Measurements from ENCODE around the gene DNAL1. TPM values are rescaled to one million over a fixed set of nuclear protein-coding genes. Genes with fewer than 3 reads are reported as not detected.

The DNAL1 gene
- total and polyA plus RNA-seq, 10 of the 15 experiments (the other 5 are each of a cell fraction or from before 2014, with no cell fraction given), result 2.4 to 18.2 (median 7.4) TPM

- TF ChIP-seq ZNF274 (IDR thresholded peaks at IDR 0.05; ENCODE audit: insufficient read depth, insufficient read length), result no peak
- TF ChIP-seq LARP7 (IDR thresholded peaks at IDR 0.05), result no peak
- peak; percentile 99 for TF ChIP-seq RUNX3 (IDR thresholded peaks at IDR 0.05; ENCODE audit: low read length)
- TF ChIP-seq IKZF2 (IDR thresholded peaks at IDR 0.05), result peak; percentile 89 to 95
- TF ChIP-seq PAX5 (IDR thresholded peaks at IDR 0.05; ENCODE audit: borderline replicate concordance, low read depth, low read length), result peak; percentile 85
- no peak for TF ChIP-seq IRF5 (IDR thresholded peaks at IDR 0.05; ENCODE audit: borderline replicate concordance)
- no peak for TF ChIP-seq RFX5 (IDR thresholded peaks at IDR 0.05; ENCODE audit: low read depth, low read length)
- no peak for TF ChIP-seq POLR2AphosphoS5 (IDR thresholded peaks at IDR 0.05; ENCODE audit: low read length)
- no peak for TF ChIP-seq SREBF2 (IDR thresholded peaks at IDR 0.05; ENCODE audit: low read length)
- TF ChIP-seq MYC (IDR thresholded peaks at IDR 0.05; ENCODE audit: insufficient read depth, insufficient read length, insufficient replicate concordance, low read length, severe bottlenecking), result no peak
- TF ChIP-seq HDAC6 (IDR thresholded peaks at IDR 0.05; ENCODE audit: unreplicated experiment), result no peak
- peak in 1 of 2 experiments; percentile 62; a peak in 1 of 4 replicates for TF ChIP-seq CEBPB (IDR thresholded peaks at IDR 0.05; ENCODE audit: borderline replicate concordance in 1 of 2, low read depth in 2 of 2, low read length in 2 of 2)
- TF ChIP-seq JUNB (IDR thresholded peaks at IDR 0.05), result peak; percentile 99
- no peak for TF ChIP-seq SMAD5 (IDR thresholded peaks at IDR 0.05; ENCODE audit: low read depth)
- no peak for TF ChIP-seq RCOR1 (conservative IDR thresholded peaks at IDR 0.05; ENCODE audit: low read depth, low read length)
- TF ChIP-seq MEF2A (IDR thresholded peaks at IDR 0.05; ENCODE audit: insufficient read depth, low read depth, low read length), result peak; percentile 82
- TF ChIP-seq ZNF384 (IDR thresholded peaks at IDR 0.05; ENCODE audit: borderline replicate concordance, low read depth, low read length), result no peak
- TF ChIP-seq IKZF1 (conservative IDR thresholded peaks at IDR 0.05), result peak; percentile 83
- TF ChIP-seq ZBTB33 (IDR thresholded peaks at IDR 0.05), result no peak
- TF ChIP-seq ATF2 (IDR thresholded peaks at IDR 0.05; ENCODE audit: low read length), result peak; percentile 96
- TF ChIP-seq ZNF592 (IDR thresholded peaks at IDR 0.05), result peak; percentile 80; the same call in 1 of the 2 replicates
These were observed 51.9 kb downstream of the DNAL1 start (continued) for GRCh38 chr14:73696466-73697400.

Measured in GM12878 (cell line).